ENCODE results near the gene PEPD.

The PEPD gene

GRCh38 chr19:33399081-33399744 lies 122.4 kb downstream of the PEPD start:
- Histone ChIP-seq H3K36me3 (ENCODE audit: control insufficient read depth in 4 of 4, insufficient read depth in 4 of 4, low read length in 3 of 4) (no peaks in the 10 kb centered on the region), H3K27ac (ENCODE audit: insufficient read depth in 1 of 2, low read depth in 1 of 2, low read length in 2 of 2, poor library complexity in 1 of 2, severe bottlenecking in 2 of 2) (no peak overlapping the region), H3K9me3 (ENCODE audit: control extremely low read depth in 1 of 5, control insufficient read depth in 4 of 5, insufficient read depth in 2 of 5, low read depth in 1 of 5, low read length in 4 of 5) (no peaks in the 10 kb centered on the region), H3K4me1 (ENCODE audit: control extremely low read depth in 1 of 4, control insufficient read depth in 4 of 4, insufficient read depth in 4 of 4, low read length in 3 of 4) (peaks cover 0 to 8% (median 0%) of the 10 kb centered on the region in 4 experiments), H3K27me3 (replicated peaks in 2 of 5; ENCODE audit: control insufficient read depth in 4 of 5, insufficient read depth in 5 of 5, low read length in 4 of 5) (no peaks in the 10 kb centered on the region), H3K4me3 (ENCODE audit: control insufficient read depth in 1 of 7, extremely low read depth in 1 of 7, insufficient read depth in 4 of 7, low read depth in 2 of 7, low read length in 6 of 7) (no peak overlapping the region)
- ChIA-PET CTCF (interaction anchor here (1.4 to 16.5 kb wide), 4 partner anchors 6 to 159 kb away, joined by 6 to 278 read pairs (median 16); partner anchors contain the start of gene CEBPG), POLR2A (interaction anchor here (0.6 kb wide), 1 partner anchor 155 kb away, joined by 3 read pairs; no protein-coding TSS in a partner anchor)
- no peak for DNase-seq
- 98% methylated on average over 28 of the region's 28 CpGs for WGBS (ENCODE audit: insufficient coverage)

DNA sequence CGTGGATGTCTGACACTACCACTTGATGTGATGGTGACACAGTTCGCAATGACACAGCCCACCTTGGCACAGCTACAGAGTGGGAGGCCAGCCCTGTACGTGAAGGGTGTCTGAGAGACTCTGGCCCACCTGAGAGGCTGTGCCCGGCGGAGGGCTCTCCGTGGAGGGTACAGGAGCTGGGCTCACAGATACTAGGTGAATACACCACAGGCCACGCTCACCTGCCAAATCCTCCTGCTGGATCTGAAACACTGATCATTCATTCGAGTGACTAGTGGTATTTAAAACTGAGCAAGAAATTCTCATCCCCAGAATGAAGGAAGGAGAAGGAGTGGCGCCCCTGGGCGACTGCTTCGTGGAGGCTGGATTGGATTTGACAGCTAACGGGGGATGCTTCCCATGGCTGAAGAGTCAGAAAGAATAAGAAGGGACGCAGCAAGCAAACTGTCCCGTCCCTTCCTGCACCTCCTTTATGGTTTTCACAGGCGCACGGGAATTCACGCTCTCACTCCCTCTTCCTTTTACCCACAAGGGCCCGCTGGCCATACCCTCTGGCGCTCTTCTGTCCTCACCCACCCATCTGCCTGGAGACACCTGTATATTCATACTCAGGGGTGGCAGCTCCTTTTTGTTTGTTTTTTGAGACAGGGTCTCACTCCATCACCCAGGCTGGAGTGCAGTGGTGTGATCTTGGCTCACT lies 123.1 kb downstream of the PEPD start:
- no peaks in the 10 kb centered on the region for H3K36me3 ChIP-seq (ENCODE audit: control insufficient read depth in 4 of 4, insufficient read depth in 4 of 4, low read length in 3 of 4)
- H3K4me3 ChIP-seq (ENCODE audit: control insufficient read depth in 1 of 7, extremely low read depth in 1 of 7, insufficient read depth in 4 of 7, low read depth in 2 of 7, low read length in 6 of 7) = no peak overlapping the region
- POLR2A ChIA-PET = interaction anchor here (0.6 kb wide), 1 partner anchor 155 kb away, joined by 3 read pairs; no protein-coding TSS in a partner anchor
- H3K4me1 ChIP-seq (ENCODE audit: control extremely low read depth in 1 of 4, control insufficient read depth in 4 of 4, insufficient read depth in 4 of 4, low read length in 3 of 4) = peaks cover 0 to 9% (median 0%) of the 10 kb centered on the region in 4 experiments
- H3K9me3 ChIP-seq (ENCODE audit: control extremely low read depth in 1 of 5, control insufficient read depth in 4 of 5, insufficient read depth in 2 of 5, low read depth in 1 of 5, low read length in 4 of 5) = no peaks in the 10 kb centered on the region
- no peaks in the 10 kb centered on the region for H3K27me3 ChIP-seq (replicated peaks in 2 of 5; ENCODE audit: control insufficient read depth in 4 of 5, insufficient read depth in 5 of 5, low read length in 4 of 5)
- H3K27ac ChIP-seq (ENCODE audit: insufficient read depth in 1 of 2, low read depth in 1 of 2, low read length in 2 of 2, poor library complexity in 1 of 2, severe bottlenecking in 2 of 2) = no peak overlapping the region
- 97% methylated on average over 9 of the region's 19 CpGs for WGBS (ENCODE audit: insufficient coverage)
- CTCF ChIA-PET = interaction anchor here (0.9 to 16.5 kb wide), 3 partner anchors 7 to 158 kb away, joined by 3 to 278 read pairs (median 25); no protein-coding TSS in a partner anchor
- no peak for DNase-seq

DNA sequence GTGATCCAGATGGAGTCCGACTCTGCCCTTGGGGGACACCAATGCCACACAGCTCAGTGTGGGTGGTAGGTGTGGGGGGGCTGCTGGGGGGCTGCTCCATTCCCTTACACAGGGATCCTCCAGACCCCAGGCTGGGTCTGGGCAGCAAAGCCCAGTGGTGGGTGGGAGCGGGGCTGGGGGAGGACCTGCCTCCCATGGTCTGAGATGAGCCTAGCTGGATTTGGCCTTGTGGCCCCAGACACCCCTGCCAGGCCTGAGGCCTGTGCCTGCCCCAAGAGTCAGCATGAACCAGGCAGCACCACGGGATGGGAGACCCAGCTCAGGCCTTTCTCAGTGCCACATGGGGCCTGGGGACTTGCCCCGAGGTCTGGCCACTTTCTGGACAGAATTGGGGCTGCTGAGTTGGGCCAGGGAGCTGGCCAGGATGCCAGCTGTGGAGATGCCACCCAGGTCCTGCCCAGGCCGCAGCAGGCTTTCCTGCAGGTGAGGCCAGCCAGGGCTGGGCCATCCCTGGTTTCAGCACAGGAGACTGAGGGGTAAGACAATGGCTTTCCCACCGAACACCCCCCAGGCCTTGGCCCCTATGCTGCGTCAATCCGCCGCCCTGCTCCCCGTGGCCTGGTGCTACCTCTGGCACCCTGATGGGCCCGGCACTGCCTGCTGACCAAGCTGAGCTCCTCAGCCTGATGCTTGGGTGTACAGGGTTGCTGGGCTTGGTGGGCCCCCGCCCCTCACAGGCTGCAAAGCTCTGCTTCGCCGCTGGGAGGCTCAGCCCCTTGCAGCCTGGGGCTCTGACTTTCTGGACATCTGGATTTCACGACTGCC lies 123.8 kb downstream of the PEPD start:
- Histone ChIP-seq H3K4me1 (ENCODE audit: control extremely low read depth in 1 of 4, control insufficient read depth in 4 of 4, insufficient read depth in 4 of 4, low read length in 3 of 4) (peaks cover 0 to 9% (median 0%) of the 10 kb centered on the region in 4 experiments), H3K27me3 (replicated peaks in 2 of 5; ENCODE audit: control insufficient read depth in 4 of 5, insufficient read depth in 5 of 5, low read length in 4 of 5) (no peaks in the 10 kb centered on the region), H3K36me3 (ENCODE audit: control insufficient read depth in 4 of 4, insufficient read depth in 4 of 4, low read length in 3 of 4) (no peaks in the 10 kb centered on the region), H3K9me3 (ENCODE audit: control extremely low read depth in 1 of 5, control insufficient read depth in 4 of 5, insufficient read depth in 2 of 5, low read depth in 1 of 5, low read length in 4 of 5) (no peaks in the 10 kb centered on the region), H3K4me3 (ENCODE audit: control insufficient read depth in 1 of 7, extremely low read depth in 1 of 7, insufficient read depth in 4 of 7, low read depth in 2 of 7, low read length in 6 of 7) (no peak overlapping the region), H3K27ac (ENCODE audit: insufficient read depth in 1 of 2, low read depth in 1 of 2, low read length in 2 of 2, poor library complexity in 1 of 2, severe bottlenecking in 2 of 2) (no peak overlapping the region)
- ChIA-PET POLR2A (no interaction called here), CTCF (interaction anchor here (0.9 to 16.5 kb wide), 3 partner anchors 8 to 157 kb away, joined by 3 to 278 read pairs (median 25); no protein-coding TSS in a partner anchor)
- WGBS (ENCODE audit: insufficient coverage) = 97% methylated on average over 14 of the region's 15 CpGs
- no peak for DNase-seq

DNA sequence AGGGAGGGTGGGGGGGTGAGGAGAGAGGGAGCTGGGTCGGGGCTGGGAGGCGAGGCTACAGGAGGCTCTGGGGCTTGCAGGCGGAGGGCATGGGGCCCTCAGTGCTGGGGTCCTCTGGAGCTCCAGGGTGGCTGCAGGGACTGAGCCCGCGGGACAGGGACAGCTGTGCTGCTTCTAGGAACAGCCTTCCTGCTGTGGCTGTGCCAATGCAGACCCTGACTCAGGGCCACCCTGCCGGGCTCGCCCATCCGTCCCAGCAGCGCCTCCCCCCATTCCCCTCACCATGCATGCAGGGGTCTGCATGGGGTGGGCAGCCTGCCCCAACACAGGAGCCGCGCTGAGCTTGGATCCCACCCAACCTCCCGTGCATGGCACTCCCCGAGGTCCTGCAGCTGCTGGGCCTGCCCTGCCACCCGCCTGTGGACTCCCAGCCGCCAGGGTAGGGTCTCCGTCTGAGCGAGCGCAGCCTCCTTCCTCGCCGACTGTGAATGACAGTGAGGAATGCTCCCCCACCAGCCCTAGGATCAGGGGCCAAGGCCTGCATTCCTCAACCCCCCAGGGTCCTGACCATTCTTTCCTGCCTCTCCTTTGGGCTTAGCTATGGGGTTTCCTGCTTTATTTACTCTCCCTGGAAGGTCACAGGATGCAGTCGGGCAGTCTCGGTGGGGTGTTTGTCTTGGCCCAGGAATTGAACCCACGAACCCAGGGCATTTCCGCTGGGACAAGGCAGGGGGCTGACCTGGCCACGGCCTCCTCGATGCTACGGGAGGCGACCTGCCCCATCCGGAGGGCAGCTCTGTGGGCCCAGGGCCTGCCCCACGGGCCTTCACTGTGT lies 124.7 kb downstream of the PEPD start:
- POLR2A ChIA-PET = no interaction called here
- Histone ChIP-seq H3K9me3 (ENCODE audit: control extremely low read depth in 1 of 5, control insufficient read depth in 4 of 5, insufficient read depth in 2 of 5, low read depth in 1 of 5, low read length in 4 of 5) (no peaks in the 10 kb centered on the region), H3K4me1 (ENCODE audit: control extremely low read depth in 1 of 4, control insufficient read depth in 4 of 4, insufficient read depth in 4 of 4, low read length in 3 of 4) (peaks cover 0 to 9% (median 0%) of the 10 kb centered on the region in 4 experiments), H3K27ac (ENCODE audit: insufficient read depth in 1 of 2, low read depth in 1 of 2, low read length in 2 of 2, poor library complexity in 1 of 2, severe bottlenecking in 2 of 2) (no peak overlapping the region), H3K27me3 (replicated peaks in 2 of 5; ENCODE audit: control insufficient read depth in 4 of 5, insufficient read depth in 5 of 5, low read length in 4 of 5) (no peaks in the 10 kb centered on the region), H3K36me3 (ENCODE audit: control insufficient read depth in 4 of 4, insufficient read depth in 4 of 4, low read length in 3 of 4) (no peaks in the 10 kb centered on the region), H3K4me3 (ENCODE audit: control insufficient read depth in 1 of 7, extremely low read depth in 1 of 7, insufficient read depth in 4 of 7, low read depth in 2 of 7, low read length in 6 of 7) (no peak overlapping the region)
- no peak for DNase-seq
- CTCF ChIA-PET = interaction anchor here (0.8 to 16.5 kb wide), 5 partner anchors 8 to 157 kb away, joined by 3 to 278 read pairs (median 3); partner anchors contain the start of gene CEBPG
- WGBS (ENCODE audit: insufficient coverage) = 95% methylated on average over 27 of the region's 30 CpGs

DNA sequence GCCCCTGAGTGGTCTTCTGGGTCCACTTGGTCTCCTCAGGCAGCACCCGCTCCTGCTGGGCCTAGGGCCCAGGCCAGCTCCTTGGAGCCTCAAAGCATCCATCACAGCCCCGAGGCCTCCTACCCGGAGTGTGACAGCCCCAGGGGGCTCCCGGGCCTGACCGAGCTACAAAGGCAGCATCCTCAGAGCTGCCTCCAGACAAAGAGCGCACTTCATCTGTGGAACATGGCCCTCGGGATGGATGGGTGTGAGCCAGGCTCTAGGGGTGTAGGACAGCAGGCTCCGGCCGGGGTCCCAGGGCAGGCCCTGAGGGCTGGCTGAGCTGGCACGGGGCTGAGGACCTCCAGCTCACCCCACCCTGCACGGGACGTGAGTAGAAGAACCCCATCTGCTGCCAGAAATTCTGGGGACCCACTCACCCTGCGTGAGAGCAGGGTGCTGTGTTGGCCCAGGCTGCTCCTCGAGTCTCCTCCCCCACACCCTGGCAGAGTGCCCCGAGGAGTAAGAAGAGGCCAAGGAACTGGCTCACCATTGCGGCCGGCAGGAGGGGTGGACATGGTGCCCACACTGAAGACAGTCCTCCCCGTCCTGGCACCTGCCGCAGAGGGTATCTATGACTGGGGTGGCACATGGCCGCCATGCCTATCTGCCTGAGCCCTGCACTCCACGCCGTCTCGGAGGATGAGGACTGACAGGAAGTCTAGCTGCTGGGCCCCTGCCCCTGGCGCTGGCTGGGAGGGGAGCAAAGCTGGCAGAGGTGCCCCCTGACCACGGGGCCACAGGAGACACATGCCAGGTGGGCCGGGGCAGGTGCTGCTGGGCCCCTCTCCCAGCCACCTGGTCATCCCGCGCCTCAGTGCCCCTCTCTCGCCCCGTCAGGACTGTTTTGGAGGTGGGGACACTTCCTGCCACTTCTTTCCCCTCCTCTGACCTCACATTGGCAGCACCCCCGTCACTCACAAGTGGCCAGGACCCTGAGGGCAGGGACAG lies 125.7 kb downstream of the PEPD start:
- Histone ChIP-seq H3K4me3 (ENCODE audit: control insufficient read depth in 1 of 7, extremely low read depth in 1 of 7, insufficient read depth in 4 of 7, low read depth in 2 of 7, low read length in 6 of 7) (no peak overlapping the region), H3K4me1 (ENCODE audit: control extremely low read depth in 1 of 4, control insufficient read depth in 4 of 4, insufficient read depth in 4 of 4, low read length in 3 of 4) (peaks cover 0 to 9% (median 0%) of the 10 kb centered on the region in 4 experiments), H3K36me3 (ENCODE audit: control insufficient read depth in 4 of 4, insufficient read depth in 4 of 4, low read length in 3 of 4) (peaks cover 0 to 4% (median 0%) of the 10 kb centered on the region in 4 experiments), H3K27me3 (replicated peaks in 2 of 5; ENCODE audit: control insufficient read depth in 4 of 5, insufficient read depth in 5 of 5, low read length in 4 of 5) (no peaks in the 10 kb centered on the region), H3K9me3 (ENCODE audit: control extremely low read depth in 1 of 5, control insufficient read depth in 4 of 5, insufficient read depth in 2 of 5, low read depth in 1 of 5, low read length in 4 of 5) (no peaks in the 10 kb centered on the region), H3K27ac (ENCODE audit: insufficient read depth in 1 of 2, low read depth in 1 of 2, low read length in 2 of 2, poor library complexity in 1 of 2, severe bottlenecking in 2 of 2) (no peak overlapping the region)
- ChIA-PET POLR2A (no interaction called here), CTCF (interaction anchor here (0.8 to 16.5 kb wide), 5 partner anchors 9 to 156 kb away, joined by 3 to 278 read pairs (median 6); partner anchors contain the start of gene CEBPG)
- WGBS (ENCODE audit: insufficient coverage) = 93% methylated on average over 26 of the region's 31 CpGs
- no peak for DNase-seq

Data from common myeloid progenitor, CD34-positive (primary cell).